HG03045 (cell line): ENCODE measurements around the gene ME3.
"Not testable (repeated sequence)": the region's sequence is repeated elsewhere in the genome, so short reads cannot be mapped to it uniquely, and the experiment has no call there.

ENCODE experiments used
- ATAC-seq: cut with Tn5 transposase; IDR thresholded peaks from one replicate; pipeline ENCODE4 v1.9.1; 2021; ENCODE audit warnings: mild to moderate bottlenecking, moderate library complexity; ENCODE audit not compliant: unreplicated experiment

ME3 gene

GRCh38 chr11:86666193-86666592 is 6.2 kb downstream of the ME3 start:
- no peak for ATAC-seq

- ATAC-seq, result no peak
These were observed 7.5 kb downstream of the ME3 start for GRCh38 chr11:86664930-86665329.

GRCh38 chr11:86663761-86664160 is 8.7 kb downstream of the ME3 start:
- ATAC-seq, result no peak

GRCh38 chr11:86663291-86663690 is 9.1 kb downstream of the ME3 start:
- ATAC-seq, result no peak

- ATAC-seq, result no peak
These were observed 11.7 kb downstream of the ME3 start for GRCh38 chr11:86660736-86661135.

- no peak for ATAC-seq
These were observed 12.3 kb downstream of the ME3 start for GRCh38 chr11:86660088-86660487.

GRCh38 chr11:86658534-86658933 is 13.9 kb downstream of the ME3 start:
- ATAC-seq, result no peak

- not testable (repeated sequence) for ATAC-seq
These were observed 27.2 kb downstream of the ME3 start for GRCh38 chr11:86645212-86645611.

GRCh38 chr11:86644291-86644690 is 28.1 kb downstream of the ME3 start:
- ATAC-seq, result no peak

- ATAC-seq, result no peak
These were observed 30.7 kb downstream of the ME3 start for GRCh38 chr11:86641537-86642261.

- ATAC-seq, result no peak
These were observed 33.3 kb downstream of the ME3 start for GRCh38 chr11:86639137-86639536.

GRCh38 chr11:86638673-86639072 is 33.7 kb downstream of the ME3 start:
- ATAC-seq, result no peak

GRCh38 chr11:86637988-86638387 is 34.4 kb downstream of the ME3 start:
- no peak for ATAC-seq

GRCh38 chr11:86636275-86636674 is 36.1 kb downstream of the ME3 start:
- no peak for ATAC-seq

- ATAC-seq, result no peak
These were observed 39.7 kb downstream of the ME3 start for GRCh38 chr11:86632499-86633269.

- no peak for ATAC-seq
These were observed 42.0 kb downstream of the ME3 start for GRCh38 chr11:86630229-86630981.

GRCh38 chr11:86629045-86629706 is 43.2 kb downstream of the ME3 start:
- ATAC-seq, result no peak

GRCh38 chr11:86627776-86628455 is 44.5 kb downstream of the ME3 start:
- ATAC-seq, result no peak

- ATAC-seq, result no peak
These were observed 46.4 kb downstream of the ME3 start for GRCh38 chr11:86625981-86626380.

GRCh38 chr11:86625544-86625943 is 46.9 kb downstream of the ME3 start:
- ATAC-seq, result no peak

- no peak for ATAC-seq
These were observed 48.0 kb downstream of the ME3 start for GRCh38 chr11:86624366-86624765.
